H1 (cell line): Measurements from ENCODE around the gene JAKMIP2. TPM values are rescaled to one million over a fixed set of nuclear protein-coding genes. Genes with fewer than 3 reads are reported as not detected.

Experiments used
- CHD7 ChIP-seq: fragments of 300-600 bp; sonication (generic); IDR thresholded peaks from 2 replicates; pipeline ENCODE4 v1.7.1; 2012; ENCODE audit warnings: low read length, moderate library complexity, mild to moderate bottlenecking, inconsistent platforms; ENCODE audit not compliant: insufficient replicate concordance
- FOSL1 ChIP-seq: IDR thresholded peaks from 2 replicates; pipeline ENCODE4 v1.6.1; 2011; ENCODE audit warnings: mild to moderate bottlenecking, low read depth, low read length, moderate library complexity; ENCODE audit not compliant: insufficient read depth
- GABPA ChIP-seq: IDR thresholded peaks from 2 replicates; pipeline ENCODE4 v1.6.1; 2011; ENCODE audit warnings: mild to moderate bottlenecking, low read length, moderate library complexity, borderline replicate concordance; ENCODE audit not compliant: insufficient read depth
- NANOG ChIP-seq: IDR thresholded peaks from 2 replicates; pipeline ENCODE4 v1.6.1; 2011; ENCODE audit warnings: low read length, low read depth, mild to moderate bottlenecking, inconsistent platforms; ENCODE audit not compliant: insufficient read depth, poor library complexity, severe bottlenecking
- polyA plus RNA-seq, 7 experiments: library from polyadenylated mRNA; depleted of rRNA in 3 of 7; stranded (reverse) in 5 of 7; unstranded in 2 of 7; fragments of >200 nt in 5 of 7; fragments of 200-250 nt in 2 of 7; gene quantifications; 1 replicate in 5 of 7; 2 replicates in 1 of 7; 4 replicates in 1 of 7; pipeline versions ENCODE4 v1.2.1 to v1.2.3, GENCODE V29; 2011 to 2013; ENCODE audit warnings: missing spikeins in 2 of 7, mixed read lengths in 2 of 7
- total RNA-seq: library from RNA; stranded (reverse); fragmentation: NEBNext Ultra II Directional; extraction: Animal tissue kit (Norgen Biotek cat#: 25700); gene quantifications from 2 replicates; pipeline ENCODE4 v1.2.1, GENCODE V29; 2021

The JAKMIP2 gene
- total and polyA plus RNA-seq, 2 of the 8 experiments (the other 6 are each of a cell fraction or from before 2014, with no cell fraction given) = 2.4 to 13.6 TPM

GRCh38 chr5:147693233-147693632, 89.3 kb downstream of the JAKMIP2 start (continued):
- no peak for TF ChIP-seq CHD7
- no peak for TF ChIP-seq FOSL1
- no peak for TF ChIP-seq GABPA
- no peak for TF ChIP-seq NANOG
